Activated CD4-positive, alpha-beta memory T cell treated with anti-CD3 and anti-CD28 coated beads, Interleukin-2, amount 10 ng/mL, durations not matched to agents 7 days and 5 days (primary cell): Measurements from ENCODE around the gene TPPP3. TPM values are rescaled to one million over a fixed set of nuclear protein-coding genes. Genes with fewer than 3 reads are reported as not detected.
"Not testable (repeated sequence)": the region's sequence is repeated elsewhere in the genome, so short reads cannot be mapped to it uniquely, and the experiment has no call there.

Experiments
- CTCF ChIA-PET: fragments of 350-600 bp; sonication (Branson Sonifier 250); formaldehyde crosslinking; loops from one replicate; lab custom pipeline; 2021; ENCODE audit warnings: antibody characterized with exemption, inconsistent platforms; lab: Charles Lee
- POLR2A ChIA-PET: fragments of 350-600 bp; sonication (Branson Sonifier 250); formaldehyde crosslinking; loops from one replicate; lab custom pipeline; 2021; ENCODE audit warnings: antibody characterized with exemption; lab: Charles Lee
- DNase-seq: peaks from one replicate; pipeline ENCODE4 v3.0.0-alpha.2; 2020
- H3K27ac Mint-ChIP-seq: one replicate; pipeline ENCODE4 v1.8.0; 2021; ENCODE audit warnings: mild to moderate bottlenecking, mixed read lengths
- H3K27me3 Mint-ChIP-seq: one replicate; pipeline ENCODE4 v1.8.0; 2021; ENCODE audit warnings: mixed read lengths
- H3K36me3 Mint-ChIP-seq: one replicate; pipeline ENCODE4 v1.8.0; 2021; ENCODE audit warnings: low read depth, mixed read lengths
- H3K4me1 Mint-ChIP-seq: one replicate; pipeline ENCODE4 v1.8.0; 2021; ENCODE audit warnings: mixed read lengths
- H3K4me3 Mint-ChIP-seq: one replicate; pipeline ENCODE4 v1.8.0; 2021; ENCODE audit warnings: mild to moderate bottlenecking, mixed read lengths
- H3K9me3 Mint-ChIP-seq: one replicate; pipeline ENCODE4 v1.8.0; 2021; ENCODE audit warnings: mixed read lengths
- total RNA-seq, 2 experiments: library from RNA; stranded (reverse); gene quantifications; one replicate each; pipeline ENCODE4 v1.2.3, GENCODE V29; 2021

TPPP3 gene
- total RNA-seq, 2 experiments from 2014 or later: not detected

GRCh38 chr16:67423611-67424260 lies 30.4 kb upstream of the TPPP3 start:
- DNase-seq: no peak
- H3K4me1 Mint-ChIP-seq: no peaks in the 10 kb centered on the region
- H3K36me3 Mint-ChIP-seq: no peaks in the 10 kb centered on the region
- no peak overlapping the region for H3K27ac Mint-ChIP-seq
- no peaks in the 10 kb centered on the region for H3K9me3 Mint-ChIP-seq
- ChIA-PET CTCF (interaction anchor here (5.8 kb wide), 1 partner anchor 41 kb away, joined by 58 read pairs; no protein-coding TSS in a partner anchor), POLR2A (no interaction called here)
- H3K4me3 Mint-ChIP-seq: no peak overlapping the region
- H3K27me3 Mint-ChIP-seq: peaks cover 36% of the 10 kb centered on the region

- H3K27me3 Mint-ChIP-seq: peaks cover 34% of the 10 kb centered on the region
- CTCF ChIA-PET: interaction anchor here (1.6 kb wide), 1 partner anchor 24 kb away, joined by 6 read pairs; no protein-coding TSS in a partner anchor
Measured at GRCh38 chr16:67423015-67423414, 29.7 kb upstream of the TPPP3 start.

GRCh38 chr16:67421030-67421429 lies 27.7 kb upstream of the TPPP3 start:
- H3K27me3 Mint-ChIP-seq: peaks cover 30% of the 10 kb centered on the region
- no peak for DNase-seq
- no peaks in the 10 kb centered on the region for H3K9me3 Mint-ChIP-seq
- H3K4me3 Mint-ChIP-seq: no peak overlapping the region
- peaks cover 8% of the 10 kb centered on the region for H3K4me1 Mint-ChIP-seq
- ChIA-PET CTCF (interaction anchor here (0.7 to 1.8 kb wide), 3 partner anchors 27 to 474 kb away, joined by 3 read pairs; no protein-coding TSS in a partner anchor), POLR2A (no interaction called here)
- no peaks in the 10 kb centered on the region for H3K36me3 Mint-ChIP-seq
- H3K27ac Mint-ChIP-seq: no peak overlapping the region

More at GRCh38 chr16:67423015-67423414, 29.7 kb upstream of the TPPP3 start:
- H3K4me1 Mint-ChIP-seq: no peaks in the 10 kb centered on the region
- no peak for DNase-seq
- POLR2A ChIA-PET: no interaction called here
- H3K27ac Mint-ChIP-seq: no peak overlapping the region
- H3K9me3 Mint-ChIP-seq: no peaks in the 10 kb centered on the region
- H3K4me3 Mint-ChIP-seq: no peak overlapping the region
- H3K36me3 Mint-ChIP-seq: no peaks in the 10 kb centered on the region

- POLR2A ChIA-PET: no interaction called here
Measured at GRCh38 chr16:67419931-67420330, 26.6 kb upstream of the TPPP3 start.

GRCh38 chr16:67419502-67419901 lies 26.2 kb upstream of the TPPP3 start:
- ChIA-PET POLR2A (no interaction called here), CTCF (interaction anchor here (0.8 to 1.6 kb wide), 2 partner anchors 9 to 29 kb away, joined by 3 to 6 read pairs; no protein-coding TSS in a partner anchor)
- Mint-ChIP-seq H3K4me3 (no peak overlapping the region), H3K27me3 (peaks cover 36% of the 10 kb centered on the region), H3K27ac (no peak overlapping the region), H3K36me3 (no peaks in the 10 kb centered on the region), H3K9me3 (no peaks in the 10 kb centered on the region), H3K4me1 (peaks cover 11% of the 10 kb centered on the region)
- no peak for DNase-seq

More at GRCh38 chr16:67419931-67420330, 26.6 kb upstream of the TPPP3 start:
- Mint-ChIP-seq H3K4me3 (no peak overlapping the region), H3K4me1 (peaks cover 11% of the 10 kb centered on the region), H3K36me3 (no peaks in the 10 kb centered on the region), H3K27ac (no peak overlapping the region), H3K9me3 (no peaks in the 10 kb centered on the region), H3K27me3 (peaks cover 33% of the 10 kb centered on the region)
- DNase-seq: no peak
- CTCF ChIA-PET: interaction anchor here (0.8 to 1.6 kb wide), 2 partner anchors 9 to 28 kb away, joined by 3 to 6 read pairs; no protein-coding TSS in a partner anchor

GRCh38 chr16:67417333-67418061 lies 24.2 kb upstream of the TPPP3 start:
- H3K4me1 Mint-ChIP-seq: peaks cover 11% of the 10 kb centered on the region
- H3K9me3 Mint-ChIP-seq: no peaks in the 10 kb centered on the region
- DNase-seq: no peak
- H3K27me3 Mint-ChIP-seq: peaks cover 30% of the 10 kb centered on the region
- ChIA-PET POLR2A (interaction anchor here (2.3 kb wide), 1 partner anchor 10 kb away, joined by 5 read pairs; no protein-coding TSS in a partner anchor), CTCF (interaction anchor here (1.4 to 1.9 kb wide), 3 partner anchors 10 to 103 kb away, joined by 4 to 13 read pairs (median 5); no protein-coding TSS in a partner anchor)
- H3K27ac Mint-ChIP-seq: no peak overlapping the region
- no peaks in the 10 kb centered on the region for H3K36me3 Mint-ChIP-seq
- no peak overlapping the region for H3K4me3 Mint-ChIP-seq

GRCh38 chr16:67415872-67416793 lies 22.8 kb upstream of the TPPP3 start, which contains the start of gene ZDHHC1:
Gene ZDHHC1, minus strand, starts transcription at chr16:67416477. Its CDS starts 8,702 bp downstream, at chr16:67407775.
- Mint-ChIP-seq H3K4me1 (peaks cover 11% of the 10 kb centered on the region), H3K27me3 (peaks cover 28% of the 10 kb centered on the region), H3K9me3 (no peaks in the 10 kb centered on the region), H3K27ac (no peak within 1 kb of the TSS), H3K36me3 (no peaks in the 10 kb centered on the region), H3K4me3 (peak within 1 kb of the TSS; percentile 56)
- CTCF ChIA-PET: interaction anchor here (0.8 to 1.9 kb wide), 5 partner anchors 12 to 105 kb away, joined by 4 to 13 read pairs (median 4); no protein-coding TSS in a partner anchor
- POLR2A ChIA-PET: interaction anchor here (1.2 to 2.3 kb wide), 2 partner anchors 11 to 65 kb away, joined by 3 to 5 read pairs; partner anchors contain the start of gene ATP6V0D1
- DNase-seq: peak; percentile 55

- H3K9me3 Mint-ChIP-seq, H3K27ac Mint-ChIP-seq, H3K36me3 Mint-ChIP-seq, CTCF ChIA-PET, POLR2A ChIA-PET, DNase-seq: not testable (repeated sequence)
- peak overlapping the region; percentile 26 for H3K4me3 Mint-ChIP-seq
- peaks cover 11% of the 10 kb centered on the region for H3K4me1 Mint-ChIP-seq
- peaks cover 30% of the 10 kb centered on the region for H3K27me3 Mint-ChIP-seq
Measured at GRCh38 chr16:67415421-67415820, 22.1 kb upstream of the TPPP3 start.

- Mint-ChIP-seq H3K4me3 (no peak overlapping the region), H3K36me3 (no peaks in the 10 kb centered on the region), H3K27me3 (peaks cover 25% of the 10 kb centered on the region), H3K4me1 (peaks cover 11% of the 10 kb centered on the region), H3K9me3 (no peaks in the 10 kb centered on the region), H3K27ac (no peak overlapping the region)
- ChIA-PET CTCF (interaction anchor here (1.0 to 2.2 kb wide), 4 partner anchors 12 to 106 kb away, joined by 3 to 10 read pairs (median 6); no protein-coding TSS in a partner anchor), POLR2A (no interaction called here)
- no peak for DNase-seq
Measured at GRCh38 chr16:67413978-67414911, 20.9 kb upstream of the TPPP3 start.

GRCh38 chr16:67412294-67412693 lies 19.0 kb upstream of the TPPP3 start:
- POLR2A ChIA-PET: no interaction called here
- H3K9me3 Mint-ChIP-seq: no peaks in the 10 kb centered on the region

GRCh38 chr16:67411339-67411738 lies 18.0 kb upstream of the TPPP3 start:
- DNase-seq: no peak
- Mint-ChIP-seq H3K36me3 (no peaks in the 10 kb centered on the region), H3K9me3 (no peaks in the 10 kb centered on the region), H3K4me3 (no peak overlapping the region), H3K27me3 (peaks cover 16% of the 10 kb centered on the region), H3K4me1 (peaks cover 3% of the 10 kb centered on the region), H3K27ac (no peak overlapping the region)
- CTCF ChIA-PET: interaction anchor here (1.2 to 1.4 kb wide), 2 partner anchors 9 to 12 kb away, joined by 4 to 5 read pairs; no protein-coding TSS in a partner anchor
- POLR2A ChIA-PET: no interaction called here

More at GRCh38 chr16:67412294-67412693, 19.0 kb upstream of the TPPP3 start:
- CTCF ChIA-PET: interaction anchor here (1.2 to 2.2 kb wide), 3 partner anchors 10 to 16 kb away, joined by 4 to 10 read pairs (median 5); no protein-coding TSS in a partner anchor
- Mint-ChIP-seq H3K4me3 (no peak overlapping the region), H3K27ac (no peak overlapping the region), H3K36me3 (no peaks in the 10 kb centered on the region), H3K4me1 (peaks cover 8% of the 10 kb centered on the region), H3K27me3 (peaks cover 22% of the 10 kb centered on the region)
- DNase-seq: no peak
